Hepatic stellate cell (primary cell): Measurements from ENCODE around the gene CNOT10.

ENCODE experiments used
- DNase-seq: peaks from one replicate; pipeline ENCODE4 v3.0.0; 2011; ENCODE audit warnings: low spot score

Gene CNOT10

GRCh38 chr3:32818970-32819511 is 134.1 kb downstream of the CNOT10 start:
- no peak for DNase-seq

GRCh38 chr3:32819551-32820348 is 134.8 kb downstream of the CNOT10 start:
- DNase-seq, result no peak

- DNase-seq, result no peak
These were observed 135.4 kb downstream of the CNOT10 start for GRCh38 chr3:32820430-32820829.

GRCh38 chr3:32820971-32821685 is 136.1 kb downstream of the CNOT10 start:
- DNase-seq, result no peak

- DNase-seq, result no peak
These were observed 136.8 kb downstream of the CNOT10 start for GRCh38 chr3:32821686-32822296.

- no peak for DNase-seq
These were observed 137.9 kb downstream of the CNOT10 start for GRCh38 chr3:32822609-32823498.
